Activated CD8-positive, alpha-beta memory T cell treated with anti-CD3 and anti-CD28 coated beads for 1 hour (primary cell): ENCODE measurements around the gene CLDN20.
"Not testable (repeated sequence)": the region's sequence is repeated elsewhere in the genome, so short reads cannot be mapped to it uniquely, and the experiment has no call there.

Experiments used
- DNase-seq, 2 donors: peaks; one replicate each; pipeline ENCODE4 v3.0.0-alpha.2; 2020; ENCODE audit warnings: low read depth in 1 of 2; ENCODE audit errors: extremely low read depth in 1 of 2

The CLDN20 gene

GRCh38 chr6:155263373-155264063 lies at the start of gene CLDN20:
Gene CLDN20 (plus strand): TSS chr6:155264013. CDS start chr6:155275720, 11,707 bp downstream.
- no peak for DNase-seq

GRCh38 chr6:155215906-155216305 lies 47.9 kb upstream of the CLDN20 start:
- DNase-seq, result no peak

- no peak for DNase-seq
Measured at GRCh38 chr6:155216312-155217046, 47.3 kb upstream of the CLDN20 start.

- not testable (repeated sequence) for DNase-seq
Measured at GRCh38 chr6:155218711-155219110, 45.1 kb upstream of the CLDN20 start.

GRCh38 chr6:155219299-155219698 lies 44.5 kb upstream of the CLDN20 start:
- no peak for DNase-seq

GRCh38 chr6:155219858-155220301 lies 43.9 kb upstream of the CLDN20 start:
- no peak for DNase-seq

GRCh38 chr6:155221086-155221485 lies 42.7 kb upstream of the CLDN20 start:
- DNase-seq, result no peak

GRCh38 chr6:155222506-155222905 lies 41.3 kb upstream of the CLDN20 start:
- no peak for DNase-seq

GRCh38 chr6:155223646-155224451 lies 40.0 kb upstream of the CLDN20 start:
- no peak for DNase-seq

GRCh38 chr6:155224618-155225017 lies 39.2 kb upstream of the CLDN20 start:
- no peak for DNase-seq

GRCh38 chr6:155227046-155227445 lies 36.8 kb upstream of the CLDN20 start:
- no peak for DNase-seq

GRCh38 chr6:155228546-155229166 lies 35.2 kb upstream of the CLDN20 start:
- no peak for DNase-seq

- not testable (repeated sequence) for DNase-seq
Measured at GRCh38 chr6:155230975-155231374, 32.8 kb upstream of the CLDN20 start.

GRCh38 chr6:155232848-155233247 lies 31.0 kb upstream of the CLDN20 start:
- no peak for DNase-seq

GRCh38 chr6:155234167-155234566 lies 29.6 kb upstream of the CLDN20 start:
- no peak for DNase-seq

GRCh38 chr6:155234687-155235086 lies 29.1 kb upstream of the CLDN20 start:
- DNase-seq, result no peak

- no peak for DNase-seq
Measured at GRCh38 chr6:155235087-155235486, 28.7 kb upstream of the CLDN20 start.

GRCh38 chr6:155237613-155238012 lies 26.2 kb upstream of the CLDN20 start:
- DNase-seq, result no peak

GRCh38 chr6:155240905-155241600 lies 22.8 kb upstream of the CLDN20 start:
- no peak for DNase-seq

GRCh38 chr6:155241966-155242365 lies 21.8 kb upstream of the CLDN20 start:
- no peak for DNase-seq
